Measurements from ENCODE around the gene FAM107B.

Gene FAM107B

DNA sequence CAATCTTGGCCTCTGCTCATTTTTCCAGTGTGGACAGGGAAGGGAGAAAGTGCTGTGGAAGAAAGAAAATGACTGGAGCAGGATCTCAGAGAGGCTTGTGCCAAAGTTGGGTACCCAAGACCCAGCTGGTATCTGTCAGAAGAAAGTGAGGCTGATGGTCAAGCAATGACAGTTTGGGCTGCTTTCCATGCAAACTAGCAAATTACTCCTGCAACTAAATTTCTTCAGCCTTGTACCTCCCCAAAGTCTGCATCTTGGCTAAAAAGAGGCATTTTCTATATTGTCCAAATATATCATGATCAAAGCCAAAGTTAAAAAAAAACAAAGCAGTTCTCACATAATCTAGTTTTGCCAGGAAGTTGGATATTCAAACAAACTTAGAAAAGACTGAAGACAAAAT is 235.5 kb downstream of the FAM107B start:
- TF ChIP-seq CEBPB (IDR thresholded peaks at IDR 0.05) = no peak
- TF ChIP-seq CREB1 (IDR thresholded peaks at IDR 0.05; ENCODE audit: low read depth) = no peak
- TF ChIP-seq EGR1 (IDR thresholded peaks at IDR 0.05) = no peak
- no peak for TF ChIP-seq NFIC (IDR thresholded peaks at IDR 0.05)

DNA sequence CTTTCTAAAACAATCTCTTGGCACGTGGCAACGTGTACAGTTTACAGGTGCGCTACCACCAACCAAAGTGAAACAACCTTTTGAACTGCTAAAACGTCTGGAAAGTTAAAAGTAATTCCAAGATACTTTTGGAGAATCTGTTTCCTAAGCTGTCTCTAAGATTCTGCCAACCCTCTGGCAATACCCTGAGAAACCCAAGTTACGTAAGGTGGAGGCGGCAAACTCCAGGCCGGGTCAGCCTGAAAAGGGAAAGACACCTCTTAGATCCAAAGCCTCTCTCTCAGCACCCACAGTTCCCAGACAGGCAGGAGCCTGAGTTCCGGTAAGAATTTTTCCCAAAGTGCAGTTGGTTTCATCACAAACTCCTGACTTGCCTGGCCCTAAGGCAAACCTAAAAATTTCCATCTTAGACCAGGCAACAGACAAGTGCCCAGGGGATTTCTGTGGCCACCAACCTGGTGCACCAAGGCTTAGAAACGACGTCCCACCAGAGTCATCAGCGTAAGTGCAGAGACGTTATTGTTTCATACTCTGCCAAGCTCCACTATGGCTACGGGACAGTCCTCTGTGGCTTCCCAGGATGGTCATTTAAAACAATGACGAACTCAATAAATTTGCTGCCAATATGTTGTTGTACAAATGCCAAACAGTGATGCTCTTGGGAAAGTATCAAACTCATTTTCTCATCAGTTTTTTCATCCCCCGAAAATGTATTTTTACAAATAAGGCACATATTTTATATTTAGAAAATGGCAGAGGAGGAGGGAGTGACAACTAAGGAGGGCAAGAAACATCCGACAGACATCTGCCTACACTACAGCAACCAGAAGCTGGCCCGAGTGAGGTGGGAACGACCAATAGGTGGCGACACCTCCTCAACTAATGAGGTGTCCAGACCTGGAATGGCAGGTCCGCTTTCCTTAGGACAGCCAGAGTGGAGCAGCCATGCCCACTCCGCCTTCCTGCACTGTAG is 238.2 kb downstream of the FAM107B start:
- no peak for TF ChIP-seq TAF1 (IDR thresholded peaks at IDR 0.05; ENCODE audit: low read depth)
- TF ChIP-seq RAD21 (IDR thresholded peaks at IDR 0.05; ENCODE audit: low read depth) = peak; percentile 88
- peak; percentile 57; the same call in 1 of the 2 replicates for TF ChIP-seq YY1 (IDR thresholded peaks at IDR 0.05; ENCODE audit: low read depth)

DNA sequence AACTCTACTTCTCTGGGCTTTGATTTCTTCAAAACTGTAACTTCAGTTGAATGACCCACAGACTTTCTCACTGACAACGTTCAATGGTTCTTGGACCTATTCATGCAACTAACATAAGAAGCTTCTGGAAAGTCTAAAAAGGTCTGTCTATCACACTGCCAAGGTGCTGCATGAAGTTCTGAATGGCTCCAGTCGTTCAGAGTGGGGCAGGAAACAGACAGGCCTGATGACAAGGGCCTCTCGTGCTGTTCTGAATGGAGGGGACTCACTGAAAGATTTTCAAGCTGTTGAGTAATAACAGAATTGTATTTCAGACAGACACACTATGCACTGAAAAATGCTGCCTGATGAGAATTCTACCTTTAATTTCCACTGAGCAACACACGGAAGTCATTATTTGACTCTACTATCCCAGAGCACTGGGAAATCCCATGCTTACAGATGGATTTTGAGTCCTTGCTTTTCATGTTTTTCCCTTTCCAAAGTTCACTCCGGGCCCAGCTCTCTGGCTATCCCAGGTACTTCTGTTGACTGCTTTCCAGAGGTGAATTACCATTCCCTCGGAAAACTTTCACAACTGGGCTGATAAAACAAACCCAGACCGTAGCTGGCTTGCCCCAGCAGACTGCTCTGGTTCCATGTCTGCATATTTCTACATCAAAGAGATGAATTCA is 239.1 kb downstream of the FAM107B start:
- no peak for TF ChIP-seq ZBTB7A (IDR thresholded peaks at IDR 0.05; ENCODE audit: low read depth)
- TF ChIP-seq RAD21 (IDR thresholded peaks at IDR 0.05; ENCODE audit: low read depth) = no peak
- no peak for TF ChIP-seq TEAD4 (IDR thresholded peaks at IDR 0.05)
- no peak for TF ChIP-seq NFIC (IDR thresholded peaks at IDR 0.05)
- TF ChIP-seq, protein P1, sequence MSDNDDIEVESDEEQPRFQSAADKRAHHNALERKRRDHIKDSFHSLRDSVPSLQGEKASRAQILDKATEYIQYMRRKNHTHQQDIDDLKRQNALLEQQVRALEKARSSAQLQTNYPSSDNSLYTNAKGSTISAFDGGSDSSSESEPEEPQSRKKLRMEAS (IDR thresholded peaks at IDR 0.05) = no peak
- TF ChIP-seq, protein P2, sequence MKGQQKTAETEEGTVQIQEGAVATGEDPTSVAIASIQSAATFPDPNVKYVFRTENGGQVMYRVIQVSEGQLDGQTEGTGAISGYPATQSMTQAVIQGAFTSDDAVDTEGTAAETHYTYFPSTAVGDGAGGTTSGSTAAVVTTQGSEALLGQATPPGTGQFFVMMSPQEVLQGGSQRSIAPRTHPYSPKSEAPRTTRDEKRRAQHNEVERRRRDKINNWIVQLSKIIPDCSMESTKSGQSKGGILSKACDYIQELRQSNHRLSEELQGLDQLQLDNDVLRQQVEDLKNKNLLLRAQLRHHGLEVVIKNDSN (IDR thresholded peaks at IDR 0.05) = no peak
- TF ChIP-seq CEBPB (IDR thresholded peaks at IDR 0.05) = no peak
- TF ChIP-seq TAF1 (IDR thresholded peaks at IDR 0.05; ENCODE audit: low read depth) = no peak
- no peak for TF ChIP-seq EGR1 (IDR thresholded peaks at IDR 0.05)
- TF ChIP-seq FOXM1 (IDR thresholded peaks at IDR 0.05; ENCODE audit: borderline replicate concordance, low read depth) = no peak
- no peak for TF ChIP-seq YY1 (IDR thresholded peaks at IDR 0.05; ENCODE audit: low read depth)
- TF ChIP-seq, protein P3, sequence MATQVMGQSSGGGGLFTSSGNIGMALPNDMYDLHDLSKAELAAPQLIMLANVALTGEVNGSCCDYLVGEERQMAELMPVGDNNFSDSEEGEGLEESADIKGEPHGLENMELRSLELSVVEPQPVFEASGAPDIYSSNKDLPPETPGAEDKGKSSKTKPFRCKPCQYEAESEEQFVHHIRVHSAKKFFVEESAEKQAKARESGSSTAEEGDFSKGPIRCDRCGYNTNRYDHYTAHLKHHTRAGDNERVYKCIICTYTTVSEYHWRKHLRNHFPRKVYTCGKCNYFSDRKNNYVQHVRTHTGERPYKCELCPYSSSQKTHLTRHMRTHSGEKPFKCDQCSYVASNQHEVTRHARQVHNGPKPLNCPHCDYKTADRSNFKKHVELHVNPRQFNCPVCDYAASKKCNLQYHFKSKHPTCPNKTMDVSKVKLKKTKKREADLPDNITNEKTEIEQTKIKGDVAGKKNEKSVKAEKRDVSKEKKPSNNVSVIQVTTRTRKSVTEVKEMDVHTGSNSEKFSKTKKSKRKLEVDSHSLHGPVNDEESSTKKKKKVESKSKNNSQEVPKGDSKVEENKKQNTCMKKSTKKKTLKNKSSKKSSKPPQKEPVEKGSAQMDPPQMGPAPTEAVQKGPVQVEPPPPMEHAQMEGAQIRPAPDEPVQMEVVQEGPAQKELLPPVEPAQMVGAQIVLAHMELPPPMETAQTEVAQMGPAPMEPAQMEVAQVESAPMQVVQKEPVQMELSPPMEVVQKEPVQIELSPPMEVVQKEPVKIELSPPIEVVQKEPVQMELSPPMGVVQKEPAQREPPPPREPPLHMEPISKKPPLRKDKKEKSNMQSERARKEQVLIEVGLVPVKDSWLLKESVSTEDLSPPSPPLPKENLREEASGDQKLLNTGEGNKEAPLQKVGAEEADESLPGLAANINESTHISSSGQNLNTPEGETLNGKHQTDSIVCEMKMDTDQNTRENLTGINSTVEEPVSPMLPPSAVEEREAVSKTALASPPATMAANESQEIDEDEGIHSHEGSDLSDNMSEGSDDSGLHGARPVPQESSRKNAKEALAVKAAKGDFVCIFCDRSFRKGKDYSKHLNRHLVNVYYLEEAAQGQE (IDR thresholded peaks at IDR 0.05; ENCODE audit: low read depth) = no peak
- no peak for TF ChIP-seq EP300 (IDR thresholded peaks at IDR 0.05; ENCODE audit: borderline replicate concordance)
- no peak for TF ChIP-seq CREB1 (IDR thresholded peaks at IDR 0.05; ENCODE audit: low read depth)

DNA sequence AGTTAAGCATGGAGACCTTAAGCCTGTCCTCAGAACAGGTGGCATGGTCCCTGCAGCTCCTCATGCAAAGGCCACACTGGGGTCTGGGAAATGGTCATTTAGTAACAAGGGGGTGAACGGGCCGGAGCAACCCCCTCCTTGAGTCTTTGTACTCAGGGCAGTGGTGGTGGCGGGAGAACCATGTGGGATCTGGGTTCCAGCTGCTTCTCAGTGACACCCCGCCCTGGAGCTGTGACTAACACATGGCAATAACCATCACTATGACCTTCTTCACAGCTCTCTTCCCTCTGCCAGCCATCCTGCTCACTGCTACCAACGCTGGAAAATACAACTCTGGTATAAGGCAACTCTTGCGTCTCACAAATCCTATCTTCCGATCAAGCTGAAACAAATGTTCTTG is 240.5 kb downstream of the FAM107B start:
- no peak for TF ChIP-seq RAD21 (IDR thresholded peaks at IDR 0.05; ENCODE audit: low read depth)
- TF ChIP-seq, protein P2 (IDR thresholded peaks at IDR 0.05) = no peak
- no peak for TF ChIP-seq FOXM1 (IDR thresholded peaks at IDR 0.05; ENCODE audit: borderline replicate concordance, low read depth)
- no peak for TF ChIP-seq EGR1 (IDR thresholded peaks at IDR 0.05)
- TF ChIP-seq CEBPB (IDR thresholded peaks at IDR 0.05) = no peak
- TF ChIP-seq, protein P3 (IDR thresholded peaks at IDR 0.05; ENCODE audit: low read depth) = no peak
- no peak for TF ChIP-seq TCF12 (IDR thresholded peaks at IDR 0.05; ENCODE audit: low read depth)
- TF ChIP-seq ZBTB7A (IDR thresholded peaks at IDR 0.05; ENCODE audit: low read depth) = no peak
- no peak for TF ChIP-seq NFIC (IDR thresholded peaks at IDR 0.05)
- TF ChIP-seq, protein P1 (IDR thresholded peaks at IDR 0.05) = no peak
- TF ChIP-seq EP300 (IDR thresholded peaks at IDR 0.05; ENCODE audit: borderline replicate concordance) = no peak
- no peak for TF ChIP-seq TEAD4 (IDR thresholded peaks at IDR 0.05)

DNA sequence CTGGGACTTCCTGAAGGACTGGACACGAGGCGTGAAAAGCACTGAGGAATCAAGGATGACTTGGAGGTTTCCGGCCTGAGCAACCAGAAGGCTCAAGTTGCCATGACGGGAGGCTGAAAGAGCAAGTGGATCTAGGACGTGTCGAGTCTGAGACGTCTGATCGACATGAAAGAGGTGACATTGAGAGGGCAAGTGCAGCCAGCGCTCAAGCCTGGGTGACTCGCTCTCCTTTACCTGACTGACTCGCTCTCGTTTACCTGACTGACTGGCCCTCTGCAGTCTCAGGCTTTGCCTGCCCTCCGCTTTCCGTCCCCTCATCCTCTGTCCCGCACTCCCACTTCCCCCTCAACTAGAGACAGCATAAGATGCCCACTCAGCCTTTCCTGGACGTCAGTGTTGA is 241.4 kb downstream of the FAM107B start:
- TF ChIP-seq, protein P1 (IDR thresholded peaks at IDR 0.05) = no peak
- TF ChIP-seq FOXM1 (IDR thresholded peaks at IDR 0.05; ENCODE audit: borderline replicate concordance, low read depth) (no peak), TEAD4 (IDR thresholded peaks at IDR 0.05) (no peak), CEBPB (IDR thresholded peaks at IDR 0.05) (no peak), NFIC (IDR thresholded peaks at IDR 0.05) (no peak), YY1 (IDR thresholded peaks at IDR 0.05; ENCODE audit: low read depth) (no peak), CREB1 (IDR thresholded peaks at IDR 0.05; ENCODE audit: low read depth) (no peak), RAD21 (IDR thresholded peaks at IDR 0.05; ENCODE audit: low read depth) (no peak)
